Measurements from ENCODE around the gene KRT17.

The KRT17 gene

DNA sequence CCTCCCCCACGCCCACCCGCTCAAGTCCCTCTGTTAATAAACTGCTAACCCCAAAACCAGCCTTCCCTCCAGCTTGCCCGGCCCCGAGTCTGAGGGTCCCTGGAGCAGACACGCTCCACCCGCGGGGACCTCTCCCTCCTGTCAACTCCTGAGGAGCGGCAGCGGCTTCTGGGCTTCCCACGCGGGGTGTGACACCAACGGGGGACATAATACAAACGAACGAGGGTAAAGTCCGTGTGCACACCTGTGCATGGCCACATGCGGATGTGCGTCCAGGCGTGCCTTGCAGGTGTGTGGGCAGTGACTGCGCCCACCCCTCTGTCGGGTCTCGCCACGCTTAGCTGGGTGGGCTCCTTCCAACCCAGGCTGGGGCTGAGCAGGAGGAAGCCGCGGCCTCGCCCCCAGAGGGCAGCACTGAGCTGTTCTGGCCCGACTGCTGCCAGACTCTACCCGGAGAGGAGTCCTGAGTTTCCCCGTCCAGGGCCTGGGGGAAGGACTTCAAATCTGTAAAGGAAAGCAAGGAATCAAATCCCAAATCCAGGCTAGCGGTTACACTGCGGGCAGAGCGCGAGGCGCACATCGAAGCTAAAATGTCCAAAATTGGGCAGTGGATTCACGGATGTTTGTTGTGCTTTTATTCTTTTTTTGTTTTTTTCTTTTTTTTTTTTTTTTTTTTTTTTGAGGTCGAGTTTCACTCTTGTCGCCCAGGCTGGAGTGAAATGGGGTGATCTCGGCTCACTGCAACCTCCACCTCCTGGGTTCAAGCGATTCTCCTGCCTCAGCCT is 24.2 kb upstream of the KRT17 start:
- Histone ChIP-seq H2AFZ (ENCODE audit: low read depth, low read length) (peak overlapping the region; percentile 93), H3K4me1 (ENCODE audit: low read length) (no peaks in the 10 kb centered on the region), H3K79me2 (ENCODE audit: low read length) (no peaks in the 10 kb centered on the region), H3K4me2 (ENCODE audit: low read length) (peak overlapping the region; percentile 98), H3K9me3 (ENCODE audit: insufficient read depth, low read length) (no peaks in the 10 kb centered on the region), H3K9ac (ENCODE audit: low read length) (peak overlapping the region; percentile 62), H4K20me1 (ENCODE audit: insufficient read depth, low read length) (no peaks in the 10 kb centered on the region), H3K36me3 (replicated peaks; ENCODE audit: low read depth, low read length) (no peaks in the 10 kb centered on the region), H3K27ac (ENCODE audit: low read length) (no peak overlapping the region; the same call in 1 of the 2 replicates), H3K27me3 (ENCODE audit: low read depth, low read length) (no peaks in the 10 kb centered on the region), H3K4me3 (ENCODE audit: low read length) (peak overlapping the region; percentile 80)
- TF ChIP-seq CTCF (IDR thresholded peaks at IDR 0.05; ENCODE audit: low read depth, low read length) (peak; percentile 88), EZH2phosphoT487 (IDR thresholded peaks at IDR 0.05; ENCODE audit: low read depth) (no peak)

DNA sequence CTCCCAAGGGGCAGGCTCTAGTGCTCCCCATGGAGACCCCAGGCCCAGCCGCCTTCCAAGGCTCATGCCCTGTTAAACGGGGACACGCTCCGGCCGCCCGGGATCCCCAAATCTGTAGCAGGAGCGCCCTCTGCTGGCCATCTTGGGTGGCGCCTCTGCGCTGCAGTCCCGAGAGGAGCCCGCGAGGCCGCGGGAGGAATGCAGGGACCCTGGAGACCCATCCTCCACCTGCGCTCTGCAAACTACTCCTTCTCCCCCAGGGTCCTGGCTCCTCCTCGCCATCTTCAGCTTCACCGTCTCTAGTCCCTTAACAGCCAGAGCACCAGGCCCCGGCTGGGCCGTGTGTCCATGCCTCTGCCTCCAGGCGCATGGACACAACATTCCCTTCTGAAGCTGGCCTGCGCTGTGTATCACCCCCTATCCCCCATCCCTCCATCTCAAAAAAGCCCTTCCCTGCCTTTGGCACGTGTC is 23.6 kb upstream of the KRT17 start:
- Histone ChIP-seq H3K4me1 (ENCODE audit: low read length) (no peaks in the 10 kb centered on the region), H3K9ac (ENCODE audit: low read length) (peak overlapping the region; percentile 61), H3K36me3 (replicated peaks; ENCODE audit: low read depth, low read length) (no peaks in the 10 kb centered on the region), H4K20me1 (ENCODE audit: insufficient read depth, low read length) (no peaks in the 10 kb centered on the region), H3K27me3 (ENCODE audit: low read depth, low read length) (no peaks in the 10 kb centered on the region), H3K79me2 (ENCODE audit: low read length) (no peaks in the 10 kb centered on the region), H3K4me2 (ENCODE audit: low read length) (peak overlapping the region; percentile 98), H3K9me3 (ENCODE audit: insufficient read depth, low read length) (no peaks in the 10 kb centered on the region), H3K4me3 (ENCODE audit: low read length) (peak overlapping the region; percentile 80), H2AFZ (ENCODE audit: low read depth, low read length) (peak overlapping the region; percentile 93), H3K27ac (ENCODE audit: low read length) (no peak overlapping the region; the same call in 1 of the 2 replicates)
- TF ChIP-seq EZH2phosphoT487 (IDR thresholded peaks at IDR 0.05; ENCODE audit: low read depth), result no peak
- peak; percentile 88 for TF ChIP-seq CTCF (IDR thresholded peaks at IDR 0.05; ENCODE audit: low read depth, low read length)

DNA sequence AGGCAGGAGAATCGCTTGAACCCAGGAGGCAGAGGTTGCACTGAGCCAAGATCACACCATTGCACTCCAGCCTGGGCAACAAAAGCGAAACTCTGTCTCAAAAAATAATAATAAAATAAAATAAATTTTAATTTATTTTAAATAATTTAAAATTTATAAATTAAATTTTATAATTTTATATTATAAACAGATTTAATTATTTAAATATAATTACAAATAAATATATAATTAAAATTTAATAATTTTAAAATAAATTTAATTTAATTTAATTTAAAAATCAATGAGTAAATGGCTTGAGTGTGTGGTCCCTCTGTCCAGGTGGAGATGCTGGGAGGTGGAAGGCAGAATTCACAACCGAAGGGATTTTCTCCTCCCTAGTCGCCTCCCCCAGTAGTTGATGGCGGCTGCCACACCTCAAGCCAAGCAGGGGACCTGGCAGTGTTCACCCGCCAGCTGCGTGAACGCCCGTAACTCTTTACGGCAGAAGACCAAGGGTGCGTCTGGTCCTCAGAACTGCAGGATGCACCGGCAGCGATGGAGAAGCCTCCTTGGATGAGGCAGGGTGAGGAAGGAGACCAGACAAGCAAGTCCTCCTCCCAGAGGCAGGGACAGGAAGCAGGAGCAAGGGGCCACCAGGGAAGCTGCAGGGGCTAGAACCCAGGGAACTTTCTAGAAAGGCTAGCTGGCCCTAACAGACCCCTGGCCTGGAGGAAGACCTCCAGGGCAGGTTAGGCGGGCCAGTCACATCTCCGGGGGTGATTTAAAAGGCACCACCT is 22.9 kb upstream of the KRT17 start:
- H2AFZ ChIP-seq (ENCODE audit: low read depth, low read length), result peak overlapping the region; percentile 93
- no peaks in the 10 kb centered on the region for H3K79me2 ChIP-seq (ENCODE audit: low read length)
- H3K9me3 ChIP-seq (ENCODE audit: insufficient read depth, low read length), result no peaks in the 10 kb centered on the region
- H3K4me1 ChIP-seq (ENCODE audit: low read length), result no peaks in the 10 kb centered on the region
- no peaks in the 10 kb centered on the region for H4K20me1 ChIP-seq (ENCODE audit: insufficient read depth, low read length)
- H3K27ac ChIP-seq (ENCODE audit: low read length), result no peak overlapping the region
- H3K4me3 ChIP-seq (ENCODE audit: low read length), result peak overlapping the region; percentile 80
- no peaks in the 10 kb centered on the region for H3K27me3 ChIP-seq (ENCODE audit: low read depth, low read length)
- H3K9ac ChIP-seq (ENCODE audit: low read length), result no peak overlapping the region
- no peaks in the 10 kb centered on the region for H3K36me3 ChIP-seq (replicated peaks; ENCODE audit: low read depth, low read length)
- TF ChIP-seq CTCF (IDR thresholded peaks at IDR 0.05; ENCODE audit: low read depth, low read length) (no peak), EZH2phosphoT487 (IDR thresholded peaks at IDR 0.05; ENCODE audit: low read depth) (no peak)
- H3K4me2 ChIP-seq (ENCODE audit: low read length), result peak overlapping the region; percentile 98

Data from OCI-LY3 (cell line).